Natural killer cell (primary cell): ENCODE results near the gene BLTP2. TPM values are rescaled to one million over a fixed set of nuclear protein-coding genes. Genes with fewer than 3 reads are reported as not detected.

ENCODE experiments used
- ATAC-seq, 3 donors: fragments of 150-1000 bp in 2 of 3; fragments of 200-7000 bp in 1 of 3; cut with Tn5 transposase; 1 replicate in 1 of 3; 2 replicates in 2 of 3; pipeline ENCODE4 v1.10.0; 2021; ENCODE audit warnings: mild to moderate bottlenecking in 2 of 3, moderate library complexity in 2 of 3
- DNase-seq, 2 donors: peaks; one replicate each; pipeline versions ENCODE4 v3.0.0 to v3.0.0-alpha.2; 2013 to 2021; ENCODE audit warnings: mixed read lengths in 1 of 2
- H3K27ac ChIP-seq: one replicate; pipeline ENCODE4 v1.5.1; 2013; ENCODE audit warnings: mild to moderate bottlenecking, low read length
- H3K27me3 ChIP-seq: one replicate; pipeline ENCODE4 v1.6.1; 2013; ENCODE audit warnings: low read length; ENCODE audit not compliant: control insufficient read depth, insufficient read depth
- H3K36me3 ChIP-seq: one replicate; pipeline ENCODE4 v1.6.1; 2013; ENCODE audit warnings: low read length; ENCODE audit not compliant: control insufficient read depth, insufficient read depth
- H3K4me1 ChIP-seq: one replicate; pipeline ENCODE4 v1.6.1; 2013; ENCODE audit warnings: low read length; ENCODE audit not compliant: control insufficient read depth, insufficient read depth
- H3K4me3 ChIP-seq: one replicate; pipeline ENCODE4 v1.5.1; 2013; ENCODE audit warnings: low read length
- H3K9me3 ChIP-seq: one replicate; pipeline ENCODE4 v1.6.1; 2013; ENCODE audit warnings: low read length; ENCODE audit not compliant: control insufficient read depth, insufficient read depth
- H3K27ac Mint-ChIP-seq, 2 donors: one replicate each; pipeline ENCODE4 v1.8.0; 2022; ENCODE audit warnings: mild to moderate bottlenecking in 2 of 2, mixed read lengths in 2 of 2, moderate library complexity in 1 of 2
- H3K27me3 Mint-ChIP-seq, 2 donors: one replicate each; pipeline ENCODE4 v1.8.0; 2022; ENCODE audit warnings: low read depth in 2 of 2, mixed read lengths in 2 of 2
- H3K36me3 Mint-ChIP-seq: one replicate; pipeline ENCODE4 v1.8.0; 2022; ENCODE audit warnings: mixed read lengths
- H3K4me1 Mint-ChIP-seq, 2 donors: one replicate each; pipeline ENCODE4 v1.8.0; 2022; ENCODE audit warnings: mixed read lengths in 2 of 2
- H3K4me3 Mint-ChIP-seq: one replicate; pipeline ENCODE4 v1.8.0; 2022; ENCODE audit warnings: mild to moderate bottlenecking, moderate library complexity, mixed read lengths
- H3K9me3 Mint-ChIP-seq, 2 donors: one replicate each; pipeline ENCODE4 v1.8.0; 2022; ENCODE audit warnings: mixed read lengths in 2 of 2
- CTCF ChIP-seq: fragments of 200-600 bp; IDR thresholded peaks from one replicate; pipeline ENCODE4 v1.8.0; 2022; ENCODE audit warnings: antibody characterized with exemption
- WGBS: methylation state at CpG from one replicate; pipeline ENCODE4 v1.1.7; 2013; ENCODE audit warnings: missing lambda C conversion rate; ENCODE audit not compliant: insufficient coverage; 5-methylcytosine and 5-hydroxymethylcytosine counted together
- intact Hi-C: fragments of 100-400 bp; cut with micrococcal nuclease; formaldehyde crosslinking; loops from one replicate; pipeline ENCODE4 v1.14.2; 2022
- total RNA-seq, 4 donors: library from RNA; stranded (reverse); fragments of 120-200 nt in 1 of 4; gene quantifications; one replicate each; pipeline versions ENCODE4 v1.2.3 to v1.2.4, GENCODE V29; 2013 to 2022

BLTP2 gene
- total RNA-seq, 3 donors from 2014 or later (not counting 1 experiment from before 2014, with no cell fraction given) = 169 to 199 (median 188) TPM

GRCh38 chr17:28657756-28658155 lies 12.8 kb upstream of the BLTP2 start:
- intact Hi-C loops = no loop called here
- Mint-ChIP-seq H3K27ac (no peak overlapping the region), H3K27me3 (no peaks in the 10 kb centered on the region), H3K4me3 (no peak overlapping the region), H3K4me1 (peaks cover 25 to 35% of the 10 kb centered on the region in 2 donors), H3K9me3 (no peaks in the 10 kb centered on the region), H3K36me3 (no peaks in the 10 kb centered on the region)
- DNase-seq (no peak), ATAC-seq (no peak)
- TF ChIP-seq CTCF = no peak
- no peak overlapping the region for H3K4me3 ChIP-seq
- H3K4me1 ChIP-seq = peaks cover 10% of the 10 kb centered on the region
- H3K36me3 ChIP-seq = peaks cover 12% of the 10 kb centered on the region
- 95% methylated on average over 4 of the region's 5 CpGs for WGBS
- H3K9me3 ChIP-seq = no peaks in the 10 kb centered on the region
- H3K27ac ChIP-seq = no peak overlapping the region
- no peaks in the 10 kb centered on the region for H3K27me3 ChIP-seq

- no peak overlapping the region for H3K27ac ChIP-seq
- H3K27ac Mint-ChIP-seq = peak overlapping the region; percentile 2 to 35
- no peaks in the 10 kb centered on the region for H3K36me3 Mint-ChIP-seq
- 99% methylated on average over 4 of the region's 5 CpGs for WGBS
- no peak overlapping the region for H3K4me3 ChIP-seq
- intact Hi-C loops = no loop called here
- ATAC-seq = peak in 1 of 3 donors; percentile 20
- H3K4me1 ChIP-seq = no peaks in the 10 kb centered on the region
- H3K27me3 Mint-ChIP-seq = no peaks in the 10 kb centered on the region
- DNase-seq = no peak
- H3K27me3 ChIP-seq = no peaks in the 10 kb centered on the region
- H3K4me1 Mint-ChIP-seq = peaks cover 5 to 15% of the 10 kb centered on the region in 2 donors
- H3K36me3 ChIP-seq = peaks cover 26% of the 10 kb centered on the region
- no peak for TF ChIP-seq CTCF
- no peaks in the 10 kb centered on the region for H3K9me3 ChIP-seq
- no peak overlapping the region for H3K4me3 Mint-ChIP-seq
- no peaks in the 10 kb centered on the region for H3K9me3 Mint-ChIP-seq
Measured at GRCh38 chr17:28655160-28655559, 10.2 kb upstream of the BLTP2 start.

GRCh38 chr17:28648698-28649097 lies 3.7 kb upstream of the BLTP2 start:
- TF ChIP-seq CTCF = no peak
- H3K36me3 Mint-ChIP-seq = no peaks in the 10 kb centered on the region
- Histone ChIP-seq H3K4me3 (no peak overlapping the region), H3K27me3 (no peaks in the 10 kb centered on the region), H3K9me3 (no peaks in the 10 kb centered on the region), H3K27ac (no peak overlapping the region), H3K4me1 (peaks cover 29% of the 10 kb centered on the region), H3K36me3 (peaks cover 30% of the 10 kb centered on the region)
- intact Hi-C loops = loop anchor here (5.0 kb wide), 1 partner anchor 254 kb away; the partner anchor contains the start of gene DHRS13
- DNase-seq (no peak), ATAC-seq (no peak)
- no peaks in the 10 kb centered on the region for H3K9me3 Mint-ChIP-seq
- peaks cover 25 to 26% of the 10 kb centered on the region in 2 donors for H3K4me1 Mint-ChIP-seq
- H3K27ac Mint-ChIP-seq = no peak overlapping the region
- H3K4me3 Mint-ChIP-seq = no peak overlapping the region
- no peaks in the 10 kb centered on the region for H3K27me3 Mint-ChIP-seq
- 99% methylated on average over 2 of the region's 2 CpGs for whole genome bisulfite sequencing
